ENCODE data around the gene C1QB.
"Not testable (repeated sequence)": the region's sequence is repeated elsewhere in the genome, so short reads cannot be mapped to it uniquely, and the experiment has no call there.

C1QB gene

GRCh38 chr1:22696610-22697009, 43.6 kb downstream of the C1QB start:
- H3K4me1 ChIP-seq (ENCODE audit: control insufficient read depth, insufficient read depth, low read length) = peaks cover 2% of the 10 kb centered on the region
- no peak overlapping the region for H3K4me3 ChIP-seq (ENCODE audit: insufficient read depth, low read depth, low read length)
- no peak overlapping the region for H3K27ac ChIP-seq (ENCODE audit: insufficient read depth, low read depth, low read length, poor library complexity, severe bottlenecking)
- no peaks in the 10 kb centered on the region for H3K27me3 ChIP-seq (ENCODE audit: control insufficient read depth, insufficient read depth, low read length, poor library complexity, severe bottlenecking)
- H3K36me3 ChIP-seq (ENCODE audit: control insufficient read depth, insufficient read depth, low read length) = no peaks in the 10 kb centered on the region
- no peaks in the 10 kb centered on the region for H3K9me3 ChIP-seq (ENCODE audit: control insufficient read depth, low read length)
- 86 to 94% methylated on average over 3 of the region's 3 CpGs for WGBS, 2 experiments

DNA sequence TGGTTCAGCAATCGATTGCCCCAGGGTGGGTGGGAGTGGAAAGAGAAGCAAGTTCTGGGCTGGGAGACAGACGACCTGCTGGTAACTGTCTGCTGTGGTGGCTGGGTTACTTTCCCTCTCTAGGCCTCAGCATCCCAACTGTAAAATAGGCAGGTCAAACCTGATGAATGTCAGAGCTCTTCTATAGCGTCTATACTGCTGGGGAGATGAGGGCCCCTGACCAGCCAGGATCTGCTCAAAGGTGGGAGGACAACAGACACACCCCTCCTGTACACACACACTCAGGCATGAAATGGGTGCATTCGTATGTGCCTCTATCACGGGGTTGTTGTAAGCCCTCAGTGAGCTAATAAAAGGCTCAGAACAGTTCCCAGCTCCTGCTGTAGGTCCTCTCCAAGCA, 44.9 kb downstream of the C1QB start:
- no peak overlapping the region for H3K4me3 ChIP-seq (ENCODE audit: insufficient read depth, low read depth, low read length)
- H3K27me3 ChIP-seq (ENCODE audit: control insufficient read depth, insufficient read depth, low read length, poor library complexity, severe bottlenecking) = no peaks in the 10 kb centered on the region
- H3K9me3 ChIP-seq (ENCODE audit: control insufficient read depth, low read length) = no peaks in the 10 kb centered on the region
- no peak overlapping the region for H3K27ac ChIP-seq (ENCODE audit: insufficient read depth, low read depth, low read length, poor library complexity, severe bottlenecking)
- whole genome bisulfite sequencing, 2 experiments = 85 to 92% methylated on average over 5 of the region's 5 CpGs
- H3K36me3 ChIP-seq (ENCODE audit: control insufficient read depth, insufficient read depth, low read length) = no peaks in the 10 kb centered on the region
- H3K4me1 ChIP-seq (ENCODE audit: control insufficient read depth, insufficient read depth, low read length) = peaks cover 2% of the 10 kb centered on the region

GRCh38 chr1:22699681-22700520, 46.9 kb downstream of the C1QB start:
- 81 to 84% methylated on average over 13 to 14 of the region's 14 CpGs for WGBS, 2 experiments
- H3K27ac ChIP-seq (ENCODE audit: insufficient read depth, low read depth, low read length, poor library complexity, severe bottlenecking) = no peak overlapping the region
- H3K36me3 ChIP-seq (ENCODE audit: control insufficient read depth, insufficient read depth, low read length) = no peaks in the 10 kb centered on the region
- no peaks in the 10 kb centered on the region for H3K27me3 ChIP-seq (ENCODE audit: control insufficient read depth, insufficient read depth, low read length, poor library complexity, severe bottlenecking)
- H3K4me3 ChIP-seq (ENCODE audit: insufficient read depth, low read depth, low read length) = no peak overlapping the region
- peaks cover 2% of the 10 kb centered on the region for H3K4me1 ChIP-seq (ENCODE audit: control insufficient read depth, insufficient read depth, low read length)
- no peaks in the 10 kb centered on the region for H3K9me3 ChIP-seq (ENCODE audit: control insufficient read depth, low read length)

GRCh38 chr1:22702296-22703085, 49.5 kb downstream of the C1QB start:
- Histone ChIP-seq H3K36me3 (ENCODE audit: control insufficient read depth, insufficient read depth, low read length) (no peaks in the 10 kb centered on the region), H3K9me3 (ENCODE audit: control insufficient read depth, low read length) (no peaks in the 10 kb centered on the region), H3K4me3 (ENCODE audit: insufficient read depth, low read depth, low read length) (no peak overlapping the region), H3K4me1 (ENCODE audit: control insufficient read depth, insufficient read depth, low read length) (peaks cover 2% of the 10 kb centered on the region), H3K27me3 (ENCODE audit: control insufficient read depth, insufficient read depth, low read length, poor library complexity, severe bottlenecking) (no peaks in the 10 kb centered on the region), H3K27ac (ENCODE audit: insufficient read depth, low read depth, low read length, poor library complexity, severe bottlenecking) (no peak overlapping the region)
- WGBS, 2 experiments = 87 to 91% methylated on average over 12 of the region's 12 CpGs

DNA sequence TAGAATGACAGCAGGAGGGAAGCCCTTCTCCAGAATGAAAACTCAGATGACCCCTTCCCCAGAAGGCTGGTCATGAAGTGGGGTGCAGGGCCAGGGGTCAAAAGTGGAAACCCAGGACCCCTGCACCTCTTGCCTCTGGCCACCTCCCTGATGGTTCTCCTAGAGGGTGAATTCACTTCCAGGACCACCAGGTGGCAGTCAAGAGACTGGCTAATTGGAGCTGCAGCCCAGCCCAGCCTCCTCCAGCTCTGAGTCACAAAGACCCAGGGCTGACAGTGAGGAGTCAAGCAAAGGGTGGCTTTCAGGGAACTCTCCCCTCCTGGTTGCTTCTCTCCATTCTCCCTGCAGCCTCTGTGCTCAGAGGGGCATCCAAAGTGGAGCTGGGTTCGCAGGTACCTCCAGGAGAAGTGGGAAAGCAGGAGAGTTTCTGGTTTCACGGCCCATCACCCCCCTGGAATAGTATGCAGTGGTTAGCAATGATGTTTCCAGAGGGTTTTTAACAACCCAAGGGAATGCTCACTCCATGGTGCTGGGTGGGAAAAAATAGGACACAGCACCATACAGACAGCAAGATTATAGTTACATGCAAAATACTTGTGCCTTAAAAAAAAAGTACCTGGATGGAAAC, 51.5 kb downstream of the C1QB start:
- no peaks in the 10 kb centered on the region for H3K36me3 ChIP-seq (ENCODE audit: control insufficient read depth, insufficient read depth, low read length)
- no peak overlapping the region for H3K27ac ChIP-seq (ENCODE audit: insufficient read depth, low read depth, low read length, poor library complexity, severe bottlenecking)
- no peak overlapping the region for H3K4me3 ChIP-seq (ENCODE audit: insufficient read depth, low read depth, low read length)
- no peaks in the 10 kb centered on the region for H3K9me3 ChIP-seq (ENCODE audit: control insufficient read depth, low read length)
- H3K27me3 ChIP-seq (ENCODE audit: control insufficient read depth, insufficient read depth, low read length, poor library complexity, severe bottlenecking) = no peaks in the 10 kb centered on the region
- WGBS, 2 experiments = 45 to 51% methylated on average over 2 of the region's 2 CpGs
- H3K4me1 ChIP-seq (ENCODE audit: control insufficient read depth, insufficient read depth, low read length) = peaks cover 4% of the 10 kb centered on the region

GRCh38 chr1:22705586-22705985, 52.5 kb downstream of the C1QB start:
- Histone ChIP-seq H3K27ac (ENCODE audit: insufficient read depth, low read depth, low read length, poor library complexity, severe bottlenecking) (no peak overlapping the region), H3K4me3 (ENCODE audit: insufficient read depth, low read depth, low read length) (no peak overlapping the region), H3K36me3 (ENCODE audit: control insufficient read depth, insufficient read depth, low read length) (no peaks in the 10 kb centered on the region), H3K9me3 (ENCODE audit: control insufficient read depth, low read length) (no peaks in the 10 kb centered on the region), H3K4me1 (ENCODE audit: control insufficient read depth, insufficient read depth, low read length) (peaks cover 5% of the 10 kb centered on the region), H3K27me3 (ENCODE audit: control insufficient read depth, insufficient read depth, low read length, poor library complexity, severe bottlenecking) (no peaks in the 10 kb centered on the region)

- not testable (repeated sequence) for H3K36me3 ChIP-seq (ENCODE audit: control insufficient read depth, insufficient read depth, low read length); H3K9me3 ChIP-seq (ENCODE audit: control insufficient read depth, low read length); H3K4me1 ChIP-seq (ENCODE audit: control insufficient read depth, insufficient read depth, low read length); H3K4me3 ChIP-seq (ENCODE audit: insufficient read depth, low read depth, low read length); H3K27me3 ChIP-seq (ENCODE audit: control insufficient read depth, insufficient read depth, low read length, poor library complexity, severe bottlenecking); H3K27ac ChIP-seq (ENCODE audit: insufficient read depth, low read depth, low read length, poor library complexity, severe bottlenecking)
- 83 to 87% methylated on average over 4 of the region's 4 CpGs for WGBS, 2 experiments
Measured at GRCh38 chr1:22706100-22706499, 53.1 kb downstream of the C1QB start.

DNA sequence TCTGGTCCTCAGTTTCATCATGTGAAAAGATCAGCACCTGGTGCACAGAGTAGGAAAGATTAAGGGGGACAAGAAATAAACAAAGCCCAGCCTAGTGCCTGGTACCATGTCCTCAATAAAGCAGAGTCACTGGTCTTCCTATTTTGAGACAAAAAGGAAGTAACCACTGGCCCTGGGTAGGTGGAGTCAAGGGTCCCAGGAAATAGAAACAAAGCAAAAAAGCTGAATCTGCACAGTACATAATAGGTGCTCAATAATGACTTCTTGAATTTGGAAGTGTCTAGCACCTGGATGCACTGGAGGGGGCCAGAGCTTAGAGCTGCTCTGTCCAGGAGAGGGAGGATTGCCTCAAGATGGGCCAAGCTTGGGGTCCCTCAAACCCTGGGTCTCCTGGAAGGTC, 55.7 kb downstream of the C1QB start:
- no peaks in the 10 kb centered on the region for H3K9me3 ChIP-seq (ENCODE audit: control insufficient read depth, low read length)
- peaks cover 12% of the 10 kb centered on the region for H3K4me1 ChIP-seq (ENCODE audit: control insufficient read depth, insufficient read depth, low read length)
- peaks cover 18% of the 10 kb centered on the region for H3K27me3 ChIP-seq (ENCODE audit: control insufficient read depth, insufficient read depth, low read length, poor library complexity, severe bottlenecking)
- H3K4me3 ChIP-seq (ENCODE audit: insufficient read depth, low read depth, low read length) = no peak overlapping the region
- H3K36me3 ChIP-seq (ENCODE audit: control insufficient read depth, insufficient read depth, low read length) = no peaks in the 10 kb centered on the region
- no peak overlapping the region for H3K27ac ChIP-seq (ENCODE audit: insufficient read depth, low read depth, low read length, poor library complexity, severe bottlenecking)

- H3K27me3 ChIP-seq (ENCODE audit: control insufficient read depth, insufficient read depth, low read length, poor library complexity, severe bottlenecking) = peaks cover 18% of the 10 kb centered on the region
- H3K36me3 ChIP-seq (ENCODE audit: control insufficient read depth, insufficient read depth, low read length) = no peaks in the 10 kb centered on the region
- no peak overlapping the region for H3K4me3 ChIP-seq (ENCODE audit: insufficient read depth, low read depth, low read length)
- no peaks in the 10 kb centered on the region for H3K9me3 ChIP-seq (ENCODE audit: control insufficient read depth, low read length)
- peaks cover 12% of the 10 kb centered on the region for H3K4me1 ChIP-seq (ENCODE audit: control insufficient read depth, insufficient read depth, low read length)
- H3K27ac ChIP-seq (ENCODE audit: insufficient read depth, low read depth, low read length, poor library complexity, severe bottlenecking) = no peak overlapping the region
- WGBS, 2 experiments = 55 to 71% methylated on average over 3 of the region's 3 CpGs
Measured at GRCh38 chr1:22709227-22709626, 56.2 kb downstream of the C1QB start.

All from ectodermal cell (in vitro differentiated cells).